Measurements from ENCODE around the gene KDM7A. TPM values are rescaled to one million over a fixed set of nuclear protein-coding genes. Genes with fewer than 3 reads are reported as not detected.
A peak's percentile ranks its signal among the peaks of the same experiment; 100 is the strongest.

Gene KDM7A
- total RNA-seq, 2 donors from 2014 or later: 12.8 to 15.4 TPM

DNA sequence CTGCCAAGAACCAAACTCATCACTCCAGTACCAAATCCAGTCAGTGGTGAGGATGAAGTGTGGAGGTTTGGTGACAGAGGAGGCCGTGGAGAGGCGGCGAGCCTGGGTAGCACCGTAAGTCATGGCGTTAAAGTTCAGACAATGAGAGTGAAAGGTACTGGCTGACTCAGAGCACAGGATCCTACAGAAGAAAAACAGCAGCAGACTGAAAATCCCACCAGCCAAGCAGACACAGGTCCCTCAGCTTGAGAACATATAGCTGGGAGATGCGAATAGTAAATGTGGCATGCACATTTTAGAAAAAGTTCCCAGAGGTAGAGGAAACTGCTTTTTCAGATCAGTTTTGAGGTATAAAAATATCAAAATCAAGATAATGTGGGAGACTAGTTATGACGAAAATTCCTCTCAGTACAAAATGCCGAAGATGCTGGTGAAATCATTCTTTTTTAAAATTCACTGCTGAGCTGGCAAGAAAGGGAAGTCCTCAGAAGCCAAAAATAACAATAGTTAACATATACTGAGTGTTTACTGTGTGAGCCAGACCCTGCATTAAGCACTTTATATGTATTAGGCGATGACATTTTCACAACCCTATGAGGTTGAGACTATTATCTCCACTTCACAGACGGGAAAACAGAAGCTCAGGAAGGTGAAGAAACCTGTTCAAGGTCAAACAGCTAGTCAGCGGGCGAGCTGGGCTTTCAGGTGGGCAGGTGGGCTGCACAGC, 135.0 kb downstream of the KDM7A start:
- H3K9me3 ChIP-seq: no peaks in the 10 kb centered on the region
- no peak for DNase-seq (ENCODE audit: low spot score)
- peaks cover 0 to 7% of the 10 kb centered on the region in 2 donors for H3K4me1 ChIP-seq
- H3K27me3 ChIP-seq: no peaks in the 10 kb centered on the region
- peaks cover 30% of the 10 kb centered on the region for H3K36me3 ChIP-seq
- no peak overlapping the region for H3K27ac ChIP-seq
- TF ChIP-seq, protein P1, sequence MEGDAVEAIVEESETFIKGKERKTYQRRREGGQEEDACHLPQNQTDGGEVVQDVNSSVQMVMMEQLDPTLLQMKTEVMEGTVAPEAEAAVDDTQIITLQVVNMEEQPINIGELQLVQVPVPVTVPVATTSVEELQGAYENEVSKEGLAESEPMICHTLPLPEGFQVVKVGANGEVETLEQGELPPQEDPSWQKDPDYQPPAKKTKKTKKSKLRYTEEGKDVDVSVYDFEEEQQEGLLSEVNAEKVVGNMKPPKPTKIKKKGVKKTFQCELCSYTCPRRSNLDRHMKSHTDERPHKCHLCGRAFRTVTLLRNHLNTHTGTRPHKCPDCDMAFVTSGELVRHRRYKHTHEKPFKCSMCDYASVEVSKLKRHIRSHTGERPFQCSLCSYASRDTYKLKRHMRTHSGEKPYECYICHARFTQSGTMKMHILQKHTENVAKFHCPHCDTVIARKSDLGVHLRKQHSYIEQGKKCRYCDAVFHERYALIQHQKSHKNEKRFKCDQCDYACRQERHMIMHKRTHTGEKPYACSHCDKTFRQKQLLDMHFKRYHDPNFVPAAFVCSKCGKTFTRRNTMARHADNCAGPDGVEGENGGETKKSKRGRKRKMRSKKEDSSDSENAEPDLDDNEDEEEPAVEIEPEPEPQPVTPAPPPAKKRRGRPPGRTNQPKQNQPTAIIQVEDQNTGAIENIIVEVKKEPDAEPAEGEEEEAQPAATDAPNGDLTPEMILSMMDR (IDR thresholded peaks at IDR 0.05): no peak
- H3K4me3 ChIP-seq: no peak overlapping the region

DNA sequence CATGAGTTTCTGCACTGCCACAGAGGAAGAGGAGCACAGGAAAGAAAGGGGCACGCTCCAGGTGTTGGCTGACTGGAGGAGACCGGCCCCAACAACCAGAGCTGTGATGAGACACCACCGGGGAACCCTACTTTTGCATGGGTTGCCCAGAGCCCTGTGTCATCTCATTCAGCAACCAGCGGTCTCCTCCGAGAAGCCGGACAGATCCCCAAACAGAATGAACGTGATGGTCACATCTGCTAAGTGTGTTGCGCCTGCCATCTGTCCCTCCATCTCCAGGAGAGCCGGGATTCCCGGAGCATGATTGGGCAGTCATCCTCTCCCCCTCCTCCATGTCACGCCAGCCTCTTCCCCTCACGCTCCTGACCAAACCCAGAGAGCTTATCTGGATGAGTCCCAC, 136.9 kb downstream of the KDM7A start:
- no peak overlapping the region for H3K4me3 ChIP-seq
- H3K4me1 ChIP-seq: no peaks in the 10 kb centered on the region
- peaks cover 36% of the 10 kb centered on the region for H3K36me3 ChIP-seq
- H3K9me3 ChIP-seq: no peaks in the 10 kb centered on the region
- H3K27ac ChIP-seq: no peak overlapping the region
- H3K27me3 ChIP-seq: no peaks in the 10 kb centered on the region
- TF ChIP-seq, protein P1 (IDR thresholded peaks at IDR 0.05): no peak
- peak; percentile 18 for DNase-seq (ENCODE audit: low spot score)

DNA sequence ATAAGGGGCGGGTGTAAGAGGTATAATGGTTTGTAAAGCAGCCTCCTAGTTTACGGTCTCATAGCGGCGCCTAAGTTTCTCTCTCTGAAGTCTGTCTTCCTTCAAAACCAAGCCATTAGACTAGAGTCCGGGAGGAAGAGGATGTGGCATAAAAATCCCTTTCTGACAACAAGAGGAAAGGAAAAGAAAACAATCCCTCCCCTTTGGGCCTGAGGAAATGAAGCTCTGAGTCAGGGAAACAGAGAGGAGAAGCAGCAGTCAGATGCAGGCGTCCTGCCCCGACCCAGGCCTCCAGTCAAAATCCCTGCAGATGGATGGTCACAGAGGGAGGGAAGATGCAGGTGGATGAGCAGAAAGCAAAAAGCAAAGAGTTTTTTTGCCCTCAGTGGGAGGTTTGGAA, 137.7 kb downstream of the KDM7A start:
- no peak overlapping the region for H3K27ac ChIP-seq
- TF ChIP-seq, protein P1 (IDR thresholded peaks at IDR 0.05): no peak
- no peak overlapping the region for H3K4me3 ChIP-seq
- DNase-seq (ENCODE audit: low spot score): peak; percentile 18
- no peaks in the 10 kb centered on the region for H3K4me1 ChIP-seq
- H3K9me3 ChIP-seq: no peaks in the 10 kb centered on the region
- peaks cover 36% of the 10 kb centered on the region for H3K36me3 ChIP-seq
- no peaks in the 10 kb centered on the region for H3K27me3 ChIP-seq

DNA sequence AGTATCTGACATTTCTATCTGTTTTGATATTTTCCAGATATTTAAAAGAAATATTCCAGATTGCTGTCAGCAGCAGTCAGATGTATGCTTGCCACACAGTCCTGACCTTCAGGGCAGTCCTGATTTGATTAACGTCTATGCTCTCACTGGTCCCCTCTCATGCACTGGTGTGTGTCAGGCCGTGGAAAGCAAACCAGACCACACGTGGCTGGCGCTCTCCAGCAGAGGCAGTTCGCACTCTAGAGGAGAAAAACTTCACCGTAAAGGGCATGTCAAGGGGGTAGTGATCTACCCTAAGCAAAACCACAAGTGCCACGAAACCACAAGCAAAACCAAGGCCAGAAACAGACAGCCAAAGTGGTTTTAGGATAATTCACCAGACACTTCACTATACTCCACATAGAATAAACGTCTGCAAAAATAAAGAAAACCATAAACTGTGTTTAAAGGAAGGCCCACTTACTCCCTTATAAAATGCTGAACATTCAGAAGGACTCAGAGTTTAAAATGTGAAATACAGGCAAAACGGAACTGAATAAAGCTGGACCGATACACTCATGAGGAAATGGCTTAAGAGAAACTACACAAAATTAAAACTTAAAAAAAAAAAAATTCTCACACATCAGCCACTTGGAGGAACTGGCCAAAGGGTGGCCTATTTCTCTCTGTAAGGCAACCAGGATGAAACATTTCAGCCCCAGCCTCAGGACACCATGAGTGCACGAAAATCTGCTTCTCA, 140.4 kb downstream of the KDM7A start:
- no peak for DNase-seq (ENCODE audit: low spot score)
- peaks cover 34% of the 10 kb centered on the region for H3K36me3 ChIP-seq
- TF ChIP-seq, protein P1 (IDR thresholded peaks at IDR 0.05): no peak
- no peaks in the 10 kb centered on the region for H3K9me3 ChIP-seq
- H3K4me3 ChIP-seq: no peak overlapping the region
- H3K27ac ChIP-seq: no peak overlapping the region
- H3K4me1 ChIP-seq: no peaks in the 10 kb centered on the region
- H3K27me3 ChIP-seq: no peaks in the 10 kb centered on the region

DNA sequence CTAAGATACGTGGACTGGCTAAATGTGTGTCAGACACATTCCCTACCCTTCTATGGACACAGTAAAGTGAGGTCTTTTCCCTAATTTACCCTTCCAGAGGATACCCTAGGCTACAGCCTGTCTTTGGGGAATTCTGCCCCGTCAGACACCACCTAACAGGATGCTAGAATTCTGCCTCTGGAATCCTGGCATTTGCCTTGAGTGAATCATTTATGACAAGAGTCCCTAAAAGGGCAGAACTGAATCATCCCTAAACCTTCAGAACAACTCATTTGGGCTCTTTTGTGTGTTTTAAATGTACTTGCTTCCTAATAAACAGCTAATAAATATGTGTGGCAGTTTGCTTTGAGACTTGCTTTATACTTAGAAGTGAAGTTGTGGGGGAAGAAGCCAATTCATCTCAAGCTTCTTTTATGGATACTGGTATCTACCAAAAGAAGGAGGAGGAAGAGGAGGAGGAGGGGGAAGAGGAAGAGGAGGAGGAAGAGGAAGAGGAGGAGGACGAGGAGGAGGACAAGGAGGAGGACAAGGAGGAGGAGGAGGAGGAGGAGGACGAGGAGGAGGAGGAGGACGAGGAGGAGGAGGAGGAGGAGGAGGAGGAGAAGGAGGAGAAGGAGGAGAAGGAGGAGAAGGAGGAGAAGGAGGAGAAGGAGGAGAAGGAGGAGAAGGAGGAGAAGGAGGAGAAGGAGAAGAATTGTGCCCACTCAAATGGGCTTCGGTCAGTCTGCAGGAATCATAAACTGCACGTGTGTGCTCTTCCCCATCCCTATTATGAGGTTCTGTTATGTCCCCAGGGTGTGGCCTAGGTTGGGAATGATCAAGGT, 141.2 kb downstream of the KDM7A start:
- H3K27ac ChIP-seq: no peak overlapping the region
- peaks cover 27% of the 10 kb centered on the region for H3K36me3 ChIP-seq
- no peak for DNase-seq (ENCODE audit: low spot score)
- no peaks in the 10 kb centered on the region for H3K27me3 ChIP-seq
- TF ChIP-seq, protein P1 (IDR thresholded peaks at IDR 0.05): no peak
- no peaks in the 10 kb centered on the region for H3K9me3 ChIP-seq
- H3K4me1 ChIP-seq: no peaks in the 10 kb centered on the region
- no peak overlapping the region for H3K4me3 ChIP-seq

Other genes starting within 250 kb of the KDM7A start
- gene PARP12, start 114.0 kb downstream of the KDM7A start, total RNA-seq: 1 to 10 TPM; 7.5 to 8.5 TPM
- 10 to 100 TPM; 20.1 to 26.6 TPM for gene SLC37A3, start 221.5 kb upstream of the KDM7A start, total RNA-seq
- not detected for gene RAB19, start 227.1 kb upstream of the KDM7A start, total RNA-seq

Data from right atrium auricular region (tissue), 2 donors.